Measurements from ENCODE around the gene XYLT1.
"Not testable (repeated sequence)": the region's sequence is repeated elsewhere in the genome, so short reads cannot be mapped to it uniquely, and the experiment has no call there.

The XYLT1 gene

GRCh38 chr16:17426451-17426850 is 44.3 kb downstream of the XYLT1 start:
- no peak for DNase-seq

DNA sequence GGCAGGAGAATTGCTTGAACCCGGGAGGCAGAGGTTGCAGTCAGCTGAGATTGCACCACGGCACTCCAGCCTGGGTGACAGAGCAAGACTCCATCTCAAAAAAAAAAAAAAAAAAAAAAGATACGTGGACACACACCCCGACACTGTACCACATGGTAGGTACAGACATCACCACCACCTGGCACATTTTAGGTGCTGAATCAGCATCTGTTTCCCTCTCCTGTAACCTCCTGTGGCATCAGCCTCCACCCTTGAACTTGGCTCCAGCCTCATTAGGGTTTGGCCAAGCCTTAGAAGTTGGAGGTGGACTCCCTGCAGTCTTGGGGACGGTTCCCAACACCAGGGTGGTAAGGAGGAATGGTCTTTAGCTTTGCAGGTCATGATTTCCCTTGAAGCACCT is 46.0 kb downstream of the XYLT1 start:
- no peak for DNase-seq

DNA sequence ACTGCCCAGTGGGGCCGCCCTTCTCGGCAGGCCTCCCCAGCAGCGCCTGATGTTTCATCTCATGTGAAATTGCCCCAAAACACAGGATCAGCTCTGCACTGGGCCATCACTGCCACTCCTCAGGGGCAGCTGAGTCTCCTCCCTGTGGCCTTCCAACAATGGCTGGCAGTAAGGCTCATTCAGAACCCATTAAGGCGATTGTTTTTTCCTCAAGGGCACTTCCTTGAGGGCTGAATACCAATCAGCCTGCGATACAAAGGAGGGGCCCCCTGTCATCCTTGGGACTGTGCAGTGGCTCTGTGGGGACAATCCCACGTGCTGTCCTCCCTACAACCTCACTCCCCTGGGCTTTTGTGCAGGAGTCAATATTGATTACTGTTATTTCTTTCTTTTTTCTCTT is 47.5 kb downstream of the XYLT1 start:
- DNase-seq: no peak

GRCh38 chr16:17420816-17421215 is 49.9 kb downstream of the XYLT1 start:
- DNase-seq: no peak

GRCh38 chr16:17419266-17419665 is 51.5 kb downstream of the XYLT1 start:
- no peak for DNase-seq

DNA sequence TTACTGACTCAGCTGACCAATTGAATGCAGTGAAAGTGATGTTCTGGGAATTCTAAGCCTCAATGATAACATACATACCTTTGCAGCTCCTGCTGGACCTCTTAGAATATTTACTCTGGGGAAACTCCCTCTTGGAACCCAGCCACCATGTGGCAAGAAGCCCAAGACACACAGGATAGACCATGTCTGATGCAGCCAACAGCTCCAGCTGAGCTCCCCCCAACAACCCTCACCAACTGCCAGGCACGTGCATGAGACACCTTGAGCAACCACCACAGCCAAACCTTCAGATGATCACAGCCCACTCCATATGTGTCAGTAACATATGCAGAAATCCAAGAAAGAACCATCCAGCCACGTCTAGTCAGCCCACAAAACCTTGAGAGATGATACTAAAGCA is 53.0 kb downstream of the XYLT1 start:
- DNase-seq: no peak

DNA sequence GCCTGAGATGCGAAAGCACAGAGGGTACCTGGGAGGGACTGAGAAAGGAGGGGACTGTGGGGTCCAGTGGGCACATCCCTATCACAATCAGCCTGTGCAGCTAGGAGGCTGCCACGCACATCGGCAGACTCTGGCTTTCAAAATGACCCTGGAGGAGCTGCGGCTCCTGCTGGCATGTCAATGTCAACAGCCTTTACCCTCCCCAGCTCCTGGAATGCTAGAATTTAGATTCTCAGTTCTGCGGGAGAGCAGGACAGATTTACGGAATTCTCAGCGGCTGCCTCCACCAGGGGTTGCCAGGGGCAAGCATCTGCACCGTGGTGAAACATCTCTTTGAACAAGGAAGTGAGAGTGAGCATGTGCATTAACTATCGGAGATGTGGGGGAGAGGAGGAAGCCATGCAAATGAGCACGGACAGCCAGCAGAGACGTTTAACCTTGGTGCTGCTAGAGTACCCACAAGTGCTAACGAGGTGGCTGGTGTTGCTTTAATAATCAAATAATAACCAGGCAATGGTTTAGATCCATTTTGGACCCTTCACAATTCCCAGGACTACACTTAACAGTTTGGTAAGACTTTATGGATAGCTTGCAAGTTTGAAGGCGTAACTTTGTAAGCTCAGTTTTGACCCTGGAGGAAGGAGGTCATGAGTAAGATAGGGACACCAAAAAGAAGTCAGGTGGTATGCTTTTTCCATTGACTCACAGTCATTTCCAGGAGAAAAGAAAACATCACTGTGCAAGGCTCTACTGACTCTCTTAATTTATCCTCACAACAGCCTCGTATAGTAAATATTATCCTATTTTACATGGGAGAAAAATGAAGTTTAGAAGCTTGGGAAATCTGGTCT is 54.1 kb downstream of the XYLT1 start:
- no peak for DNase-seq

GRCh38 chr16:17414916-17415315 is 55.8 kb downstream of the XYLT1 start:
- no peak for DNase-seq

DNA sequence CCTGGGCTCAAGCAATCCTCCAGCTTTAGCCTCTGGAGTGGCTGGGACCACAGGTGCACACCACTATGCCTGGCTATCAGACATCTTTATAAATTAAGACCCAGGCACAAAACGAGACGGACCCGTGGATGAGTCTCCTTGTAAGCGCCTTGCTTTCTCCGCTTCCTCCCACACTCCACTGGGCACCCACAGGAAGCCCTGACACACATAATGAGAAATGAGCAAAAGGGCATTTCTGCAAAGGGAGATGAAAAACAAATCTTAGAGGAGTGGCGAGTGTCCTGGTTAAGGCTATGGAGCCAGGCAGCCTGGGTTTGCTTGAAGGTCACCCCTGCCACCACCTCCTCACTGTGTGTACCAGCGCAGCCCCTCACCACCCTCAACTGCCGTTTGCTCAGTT is 56.3 kb downstream of the XYLT1 start:
- no peak for DNase-seq

GRCh38 chr16:17413508-17413907 is 57.3 kb downstream of the XYLT1 start:
- DNase-seq: no peak

DNA sequence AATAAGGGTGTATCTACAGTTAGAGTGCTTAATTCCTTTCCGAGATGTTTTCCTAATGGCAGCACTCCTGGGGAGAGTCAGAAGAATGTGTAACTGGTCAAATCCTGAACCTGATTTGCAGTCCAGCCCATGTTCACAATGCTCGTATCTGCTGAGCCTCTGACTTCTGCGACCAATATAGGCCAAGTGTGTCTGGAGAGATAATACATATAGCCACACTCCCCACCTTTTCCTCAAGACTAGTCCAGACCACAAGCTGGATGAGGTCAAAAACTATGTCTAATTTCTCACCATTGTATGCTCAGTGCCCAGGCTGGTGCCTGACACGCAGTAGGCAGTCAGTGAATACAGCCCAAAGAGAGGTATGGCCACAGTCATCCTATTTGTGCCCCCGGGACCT is 58.0 kb downstream of the XYLT1 start:
- DNase-seq: no peak

DNA sequence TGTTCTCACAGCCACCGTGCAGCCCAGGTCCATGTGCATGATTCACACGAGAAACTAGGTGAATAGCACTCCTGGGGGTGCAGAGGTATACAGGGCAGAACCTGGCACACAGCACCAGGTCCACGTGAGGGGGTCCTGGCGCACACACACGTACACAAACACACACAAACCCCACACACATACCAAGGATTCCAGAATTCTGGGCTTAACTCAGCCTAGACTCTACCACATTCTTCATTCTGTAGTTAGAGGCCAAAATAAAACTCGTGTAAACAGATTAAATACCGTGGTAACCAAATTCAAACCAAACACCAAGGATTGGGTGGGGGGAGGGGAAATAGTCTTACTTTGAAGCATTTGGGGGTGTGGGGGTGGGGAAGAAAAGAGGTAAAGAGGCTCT is 58.5 kb downstream of the XYLT1 start:
- no peak for DNase-seq

DNA sequence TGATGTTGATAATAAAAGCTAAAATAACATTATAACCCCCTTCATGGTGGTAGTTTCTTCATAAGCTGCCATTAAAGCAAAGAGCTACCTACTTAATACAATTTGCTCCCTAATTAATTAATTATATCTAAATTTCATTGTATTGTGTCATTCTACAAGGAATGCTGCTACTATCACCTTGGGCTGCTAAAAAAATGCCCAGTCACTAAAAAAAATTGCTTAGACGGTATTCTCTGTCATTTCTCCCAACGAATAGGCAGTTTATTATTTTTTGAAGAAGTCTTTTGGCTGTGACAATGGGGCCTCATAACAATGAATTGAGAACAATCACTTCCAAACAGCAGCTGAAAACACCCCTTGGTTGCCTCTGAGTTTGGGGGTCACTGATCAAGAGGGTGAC is 59.5 kb downstream of the XYLT1 start:
- DNase-seq: no peak

DNA sequence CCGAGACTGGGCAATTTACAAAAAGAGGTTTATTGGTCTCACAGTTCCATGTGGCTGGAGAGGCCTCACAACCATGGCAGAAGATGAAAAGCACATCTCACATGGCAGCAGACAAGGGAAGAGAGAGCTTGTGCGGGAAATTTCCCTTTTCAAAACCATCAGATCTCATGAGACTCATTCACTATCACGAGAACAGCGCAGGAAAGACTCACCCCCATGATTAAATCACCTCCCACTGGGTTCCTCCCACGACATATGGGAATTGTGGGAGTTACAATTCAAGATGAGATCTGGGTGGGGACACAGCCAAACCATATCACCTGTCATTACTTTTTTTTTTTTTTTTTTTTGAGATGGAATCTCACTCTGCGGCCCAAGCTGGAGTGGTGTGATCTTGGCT is 60.4 kb downstream of the XYLT1 start:
- DNase-seq: not testable (repeated sequence)

- no peak for DNase-seq
Observed at GRCh38 chr16:17409894-17410293, 60.9 kb downstream of the XYLT1 start.

- DNase-seq: no peak
Observed at GRCh38 chr16:17408955-17409441, 61.8 kb downstream of the XYLT1 start.

DNA sequence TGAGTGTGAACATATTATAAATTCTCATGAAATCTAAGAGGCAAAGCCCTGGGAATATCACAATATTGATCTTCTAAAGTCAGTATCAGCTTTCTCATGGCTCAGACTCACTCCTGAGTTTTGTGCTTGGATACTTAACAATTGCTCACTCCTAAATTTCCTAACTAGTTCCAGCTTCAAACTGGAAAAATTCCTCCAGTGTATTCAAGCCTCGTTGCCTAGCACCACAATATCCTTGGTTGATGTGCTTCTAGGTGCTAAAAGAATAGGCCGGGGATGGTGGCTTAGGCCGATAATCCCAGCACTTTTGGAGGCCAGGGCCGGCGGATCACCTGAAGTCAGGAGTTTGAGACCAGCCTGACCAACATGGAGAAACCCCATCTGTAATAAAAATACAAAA is 62.5 kb downstream of the XYLT1 start:
- no peak for DNase-seq

DNA sequence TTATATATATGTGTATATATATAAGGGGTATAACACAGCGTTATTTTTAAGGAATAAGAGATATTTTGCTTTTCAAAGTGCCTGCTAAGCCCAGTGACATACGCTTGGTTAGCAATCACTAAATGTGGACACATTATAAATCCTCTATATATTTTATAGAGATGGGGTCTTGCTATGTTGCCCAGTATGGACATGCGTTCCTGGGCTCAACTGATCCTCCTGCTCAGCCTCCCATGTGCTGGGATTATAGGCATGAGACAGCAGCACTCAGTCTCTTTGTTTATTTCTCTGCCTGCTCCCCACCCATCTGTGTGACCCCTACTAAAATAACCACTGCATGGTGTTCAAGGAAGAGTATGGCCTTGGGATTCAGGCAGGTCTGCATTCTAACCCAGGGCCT is 63.4 kb downstream of the XYLT1 start:
- no peak for DNase-seq

DNA sequence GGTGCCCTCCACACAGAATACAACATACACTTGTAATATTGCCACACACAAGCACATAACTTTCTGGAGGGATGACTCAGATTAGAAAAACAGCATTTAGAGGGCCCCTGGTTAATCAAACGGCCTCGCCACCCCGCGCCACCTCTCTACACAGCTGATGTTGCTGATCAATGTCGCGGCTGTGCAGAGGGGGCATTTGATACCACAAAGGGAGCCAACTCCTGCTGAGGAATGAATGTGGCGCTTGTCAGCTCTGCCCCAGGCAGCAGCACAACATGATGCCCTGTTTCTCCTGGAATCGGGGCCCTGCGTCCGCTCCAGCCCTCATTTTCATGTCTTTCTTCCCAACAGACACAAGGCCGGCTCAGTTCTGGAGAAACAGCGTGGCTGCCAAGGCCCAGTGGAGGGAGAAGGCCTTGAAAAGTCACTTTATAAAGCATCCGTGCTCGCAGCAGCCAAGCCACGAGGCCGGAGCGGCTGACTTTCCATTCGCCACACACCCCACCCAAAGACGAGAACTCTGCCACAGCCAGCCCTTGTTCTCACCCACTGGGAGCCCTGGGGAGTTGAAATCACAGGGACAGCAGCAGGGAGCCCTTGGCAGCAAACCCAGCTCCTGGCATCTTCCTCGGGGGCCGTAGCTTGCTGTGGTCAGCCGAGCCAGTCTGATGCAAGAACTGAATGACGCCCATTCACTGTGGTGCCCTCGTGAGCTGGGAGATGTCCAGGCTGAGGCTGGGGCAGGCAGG is 65.6 kb downstream of the XYLT1 start:
- DNase-seq: no peak

- DNase-seq: no peak
Observed at GRCh38 chr16:17403859-17404545, 66.8 kb downstream of the XYLT1 start.

DNA sequence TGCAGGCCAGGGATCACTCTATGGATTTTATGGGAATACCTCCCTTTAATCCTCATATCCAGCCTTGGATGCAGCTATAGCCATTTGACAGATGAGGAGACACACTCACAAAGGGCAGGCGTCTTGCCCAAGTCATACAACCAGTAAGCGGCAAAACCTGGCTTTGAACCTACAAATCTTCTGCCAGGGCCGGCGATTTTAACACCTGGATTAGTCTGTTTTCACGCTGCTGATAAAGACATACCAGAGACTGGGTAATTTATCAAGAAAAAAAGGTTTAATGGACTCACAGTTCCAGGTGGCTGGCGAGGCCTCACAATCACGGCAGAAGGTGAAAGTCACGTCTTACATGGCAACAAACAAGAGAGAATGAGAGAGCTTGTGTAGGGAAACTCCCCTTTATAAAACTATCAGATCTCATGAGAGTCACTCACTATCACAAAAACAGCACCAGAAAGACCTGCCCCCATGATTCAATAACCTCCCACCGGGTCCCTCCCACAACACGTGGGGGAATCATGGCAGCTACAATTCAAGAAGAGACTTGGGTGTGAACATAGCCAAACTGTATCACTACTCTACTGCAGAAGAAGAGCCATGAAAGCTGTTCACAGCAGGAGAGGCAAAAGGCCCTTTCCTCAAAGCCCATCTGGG is 67.5 kb downstream of the XYLT1 start:
- no peak for DNase-seq

DNA sequence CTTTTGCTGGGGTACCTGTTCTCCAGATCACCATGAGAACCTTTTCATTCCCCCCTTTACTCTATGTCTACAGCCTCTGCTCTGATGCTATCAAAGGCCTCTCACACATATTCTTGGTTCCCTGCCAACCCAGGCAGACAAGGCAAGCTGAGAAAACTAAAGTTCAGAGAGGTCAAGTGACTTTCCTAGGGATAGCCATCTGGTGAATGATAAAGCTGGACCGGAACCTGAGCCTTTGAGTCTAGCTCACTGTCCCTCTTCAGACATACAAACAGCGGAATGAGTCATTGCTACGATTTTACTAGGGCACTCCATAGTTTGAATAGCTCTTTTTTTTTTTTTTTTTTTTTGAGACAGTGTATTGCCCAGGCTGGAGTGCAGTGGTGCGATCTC is 73.3 kb downstream of the XYLT1 start:
- peak; percentile 57 for DNase-seq

Measured in NCI-H1105 (cell line).